ENCODE data around the gene ITFG1.

DNA sequence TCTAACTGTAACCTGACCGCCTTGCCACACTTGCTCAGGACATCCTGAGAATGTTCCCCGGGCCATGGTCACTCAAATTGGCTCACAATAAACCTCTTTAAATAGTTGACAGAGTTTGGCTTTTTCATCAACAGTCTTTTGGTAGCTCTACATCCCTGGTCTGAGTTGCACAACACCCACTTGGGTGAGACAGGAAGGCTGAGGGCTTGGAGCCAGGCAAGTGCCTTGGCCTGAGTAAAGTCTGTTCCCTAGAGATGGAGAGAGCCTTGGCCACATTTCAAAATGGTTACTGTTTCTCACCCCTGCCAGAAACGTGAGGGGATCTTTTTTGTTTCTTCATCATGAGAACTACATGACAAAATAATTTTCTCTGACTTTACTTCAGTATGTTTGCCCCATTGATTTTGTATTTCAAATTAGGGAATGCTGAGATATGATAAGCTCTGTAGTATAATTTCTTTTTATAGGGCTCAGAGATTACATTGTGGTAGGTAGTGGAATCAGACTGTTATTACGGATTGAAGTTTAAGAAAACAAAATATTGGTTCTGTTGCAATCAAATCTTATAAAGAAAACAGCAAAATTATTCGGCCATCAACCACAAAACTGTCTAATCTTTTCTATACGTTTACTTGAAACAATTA is 263.2 kb downstream of the ITFG1 start:
- TF ChIP-seq, protein P1, sequence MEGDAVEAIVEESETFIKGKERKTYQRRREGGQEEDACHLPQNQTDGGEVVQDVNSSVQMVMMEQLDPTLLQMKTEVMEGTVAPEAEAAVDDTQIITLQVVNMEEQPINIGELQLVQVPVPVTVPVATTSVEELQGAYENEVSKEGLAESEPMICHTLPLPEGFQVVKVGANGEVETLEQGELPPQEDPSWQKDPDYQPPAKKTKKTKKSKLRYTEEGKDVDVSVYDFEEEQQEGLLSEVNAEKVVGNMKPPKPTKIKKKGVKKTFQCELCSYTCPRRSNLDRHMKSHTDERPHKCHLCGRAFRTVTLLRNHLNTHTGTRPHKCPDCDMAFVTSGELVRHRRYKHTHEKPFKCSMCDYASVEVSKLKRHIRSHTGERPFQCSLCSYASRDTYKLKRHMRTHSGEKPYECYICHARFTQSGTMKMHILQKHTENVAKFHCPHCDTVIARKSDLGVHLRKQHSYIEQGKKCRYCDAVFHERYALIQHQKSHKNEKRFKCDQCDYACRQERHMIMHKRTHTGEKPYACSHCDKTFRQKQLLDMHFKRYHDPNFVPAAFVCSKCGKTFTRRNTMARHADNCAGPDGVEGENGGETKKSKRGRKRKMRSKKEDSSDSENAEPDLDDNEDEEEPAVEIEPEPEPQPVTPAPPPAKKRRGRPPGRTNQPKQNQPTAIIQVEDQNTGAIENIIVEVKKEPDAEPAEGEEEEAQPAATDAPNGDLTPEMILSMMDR (IDR thresholded peaks at IDR 0.05), result no peak
- TF ChIP-seq POLR2A (IDR thresholded peaks at IDR 0.05), result no peak

Measured in testis (tissue), 2 donors.